D721Med (cell line): ENCODE results near the gene IZUMO1.

Experiments
- DNase-seq: peaks from one replicate; pipeline ENCODE4 v3.0.0; 2011; ENCODE audit warnings: low spot score; ENCODE audit not compliant: insufficient read length
- FAIRE-seq: peaks from 2 replicates; lab custom pipeline; 2011; peaks lifted over from hg19 to GRCh38; lab: Jason Lieb, UNC
- TF ChIP-seq, protein P1 (sequence below): IDR thresholded peaks from 2 replicates; pipeline ENCODE4 v1.5.1; 2012; ENCODE audit warnings: mild to moderate bottlenecking, control low read depth; ENCODE audit not compliant: insufficient read depth; ENCODE audit errors: missing control alignments

Gene IZUMO1

DNA sequence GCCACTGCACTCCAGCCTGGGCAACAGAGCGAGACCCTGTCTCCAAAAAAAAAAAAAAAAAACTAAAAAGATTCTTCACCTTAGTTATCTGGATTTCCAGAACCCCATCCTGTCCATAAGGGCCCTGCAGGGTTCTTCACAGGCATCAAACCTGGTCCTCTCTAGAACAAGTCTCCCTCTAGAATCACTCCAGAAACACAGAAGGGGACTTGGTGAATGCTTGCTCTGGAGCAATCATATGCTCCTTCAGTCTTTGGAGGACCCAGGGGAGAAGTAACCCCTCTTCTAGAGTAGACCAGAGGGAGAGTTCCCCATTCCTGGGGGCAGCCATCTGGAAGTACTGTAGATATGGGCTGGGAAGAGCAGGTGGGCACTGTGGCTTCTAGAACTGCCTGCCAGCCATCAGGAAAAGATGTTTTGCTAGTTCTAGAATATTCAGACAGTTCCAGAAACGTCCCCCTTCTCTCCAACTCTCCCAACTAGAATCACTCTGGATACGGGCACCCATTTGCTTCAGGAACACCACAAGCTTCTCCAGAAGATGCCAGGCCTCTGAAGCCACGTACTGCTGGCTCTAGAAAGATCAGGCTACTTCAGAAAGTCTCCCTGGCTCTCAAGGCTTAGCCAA lies 3.0 kb upstream of the IZUMO1 start:
- TF ChIP-seq, protein P1, sequence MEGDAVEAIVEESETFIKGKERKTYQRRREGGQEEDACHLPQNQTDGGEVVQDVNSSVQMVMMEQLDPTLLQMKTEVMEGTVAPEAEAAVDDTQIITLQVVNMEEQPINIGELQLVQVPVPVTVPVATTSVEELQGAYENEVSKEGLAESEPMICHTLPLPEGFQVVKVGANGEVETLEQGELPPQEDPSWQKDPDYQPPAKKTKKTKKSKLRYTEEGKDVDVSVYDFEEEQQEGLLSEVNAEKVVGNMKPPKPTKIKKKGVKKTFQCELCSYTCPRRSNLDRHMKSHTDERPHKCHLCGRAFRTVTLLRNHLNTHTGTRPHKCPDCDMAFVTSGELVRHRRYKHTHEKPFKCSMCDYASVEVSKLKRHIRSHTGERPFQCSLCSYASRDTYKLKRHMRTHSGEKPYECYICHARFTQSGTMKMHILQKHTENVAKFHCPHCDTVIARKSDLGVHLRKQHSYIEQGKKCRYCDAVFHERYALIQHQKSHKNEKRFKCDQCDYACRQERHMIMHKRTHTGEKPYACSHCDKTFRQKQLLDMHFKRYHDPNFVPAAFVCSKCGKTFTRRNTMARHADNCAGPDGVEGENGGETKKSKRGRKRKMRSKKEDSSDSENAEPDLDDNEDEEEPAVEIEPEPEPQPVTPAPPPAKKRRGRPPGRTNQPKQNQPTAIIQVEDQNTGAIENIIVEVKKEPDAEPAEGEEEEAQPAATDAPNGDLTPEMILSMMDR = no peak
- FAIRE-seq (no peak), DNase-seq (no peak)

DNA sequence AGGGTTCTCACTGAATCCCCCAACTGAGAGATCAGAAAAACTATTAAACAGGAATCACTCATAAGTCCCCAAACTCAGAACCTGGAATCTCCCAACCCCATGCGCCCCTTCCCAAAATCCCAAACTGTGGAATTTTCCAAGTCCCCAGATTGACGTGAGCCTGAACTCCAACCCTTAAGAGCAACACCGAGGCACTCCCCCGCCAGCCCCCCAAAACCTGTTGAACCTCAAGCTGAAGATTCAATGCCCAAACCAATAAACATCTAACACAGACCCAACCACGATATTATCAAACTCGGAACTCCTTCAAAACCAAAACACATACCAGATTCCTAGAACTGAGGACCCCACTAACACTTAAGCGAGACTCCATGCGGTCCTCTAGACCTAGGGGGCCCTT lies 599 bp downstream of the IZUMO1 start:
- FAIRE-seq (no peak), DNase-seq (no peak)
- TF ChIP-seq, protein P1 = no peak

DNA sequence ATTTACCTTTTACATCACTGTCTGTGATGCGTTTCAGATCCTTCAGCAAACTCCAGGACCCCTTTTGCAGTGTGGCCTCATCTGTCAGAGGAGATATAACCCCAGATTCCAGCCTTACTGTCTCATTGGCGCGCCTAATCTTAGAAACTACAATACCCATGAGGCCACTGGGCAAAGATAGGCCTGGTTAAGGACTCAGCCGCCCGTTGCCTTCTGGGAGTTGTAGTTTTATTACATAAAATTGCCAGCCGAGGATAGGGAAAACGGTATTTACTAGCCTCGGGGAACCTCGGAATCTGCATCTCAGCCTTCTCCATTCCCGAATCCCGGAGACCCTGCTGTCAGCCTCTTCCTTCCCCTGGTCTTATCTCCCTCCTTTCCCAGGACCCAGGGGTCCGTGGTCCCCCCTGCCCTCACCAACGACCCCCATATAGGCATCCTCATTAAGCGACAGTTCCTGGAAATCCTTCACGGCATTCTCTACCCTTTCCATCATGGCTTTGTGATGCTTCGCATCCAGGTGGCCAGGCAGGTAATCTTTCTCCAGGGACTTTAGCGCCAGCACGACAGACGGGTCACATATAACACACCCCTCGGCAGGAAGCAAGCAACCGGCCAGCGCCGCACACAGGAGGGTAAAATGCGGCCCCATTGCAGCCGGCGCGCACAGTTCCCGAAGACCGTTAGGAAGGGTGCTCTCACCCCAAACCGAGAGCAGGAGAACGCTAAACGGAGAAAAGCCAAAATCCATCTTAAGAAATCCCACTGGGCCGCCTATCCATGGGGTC lies 1.3 kb downstream of the IZUMO1 start:
- TF ChIP-seq, protein P1 = no peak
- DNase-seq = no peak

GRCh38 chr19:48742096-48742495 lies 4.6 kb downstream of the IZUMO1 start:
- no peak for FAIRE-seq
- no peak for DNase-seq
- TF ChIP-seq, protein P1 = no peak

More for the DNA sequence above, 1.3 kb downstream of the IZUMO1 start:
- no peak for FAIRE-seq

- DNase-seq (no peak), FAIRE-seq (no peak)
- TF ChIP-seq, protein P1 = no peak
Observed at GRCh38 chr19:48741129-48741999, 5.3 kb downstream of the IZUMO1 start.

- DNase-seq = no peak
- no peak for FAIRE-seq
- TF ChIP-seq, protein P1 = no peak
Observed at GRCh38 chr19:48740164-48740972, 6.3 kb downstream of the IZUMO1 start, which contains the start of gene RASIP1. TSS of gene RASIP1 (minus strand) at chr19:48740610. CDS start at chr19:48740282, 328 bp downstream.
